Omental fat pad (tissue), 4 donors: ENCODE results near the gene LAD1. TPM values are rescaled to one million over a fixed set of nuclear protein-coding genes. Genes with fewer than 3 reads are reported as not detected.
A peak's percentile ranks its signal among the peaks of the same experiment; 100 is the strongest.

Source experiments
- ATAC-seq: fragments of 150-250 bp; one replicate; pipeline ENCODE4 v1.9.1; 2016; ENCODE audit warnings: mild to moderate bottlenecking, moderate library complexity; ENCODE audit not compliant: low FRiP score
- DNase-seq: peaks from one replicate; pipeline ENCODE4 v3.0.0-alpha.2; 2019; ENCODE audit warnings: low spot score
- CTCF ChIP-seq, 3 donors: fragments of 450-650 bp; IDR thresholded peaks; one replicate each; pipeline ENCODE4 v1.5.1; 2016 to 2017; ENCODE audit warnings: antibody characterized with exemption in 3 of 3, mild to moderate bottlenecking in 3 of 3, moderate library complexity in 2 of 3
- total RNA-seq, 4 donors: library from RNA; depleted of rRNA; stranded (reverse); fragments of >200 nt; gene quantifications; one replicate each; pipeline ENCODE4 v1.1.0, GENCODE V29; 2016

LAD1 gene
- total RNA-seq, 4 donors from 2014 or later, result 0.19 to 0.48 (median 0.25) TPM; not detected in 1

- DNase-seq (no peak), ATAC-seq (no peak)
- no peak for TF ChIP-seq CTCF (IDR thresholded peaks at IDR 0.05)
Observed at GRCh38 chr1:201393076-201393475, 6.0 kb downstream of the LAD1 start.

- no peak for ATAC-seq
- DNase-seq, result no peak
Observed at GRCh38 chr1:201391651-201392511, 7.2 kb downstream of the LAD1 start.

GRCh38 chr1:201391225-201391624 lies 7.9 kb downstream of the LAD1 start:
- no peak for DNase-seq
- ATAC-seq, result no peak
- TF ChIP-seq CTCF (IDR thresholded peaks at IDR 0.05), result no peak

More at GRCh38 chr1:201391651-201392511, 7.2 kb downstream of the LAD1 start:
- no peak for TF ChIP-seq CTCF (IDR thresholded peaks at IDR 0.05)

- no peak for ATAC-seq
- DNase-seq, result no peak
- TF ChIP-seq CTCF (IDR thresholded peaks at IDR 0.05), result no peak
Observed at GRCh38 chr1:201389051-201389450, 10.1 kb downstream of the LAD1 start.

GRCh38 chr1:201386208-201386607 lies 12.9 kb downstream of the LAD1 start:
- no peak for TF ChIP-seq CTCF (IDR thresholded peaks at IDR 0.05)

GRCh38 chr1:201385299-201385891 lies 13.7 kb downstream of the LAD1 start:
- DNase-seq (peak; percentile 27), ATAC-seq (no peak)
- TF ChIP-seq CTCF (IDR thresholded peaks at IDR 0.05), result no peak

More at GRCh38 chr1:201386208-201386607, 12.9 kb downstream of the LAD1 start:
- DNase-seq, result no peak
- ATAC-seq, result no peak
